Urinary bladder (tissue), 4 donors: ENCODE measurements around the gene PAX6. TPM values are rescaled to one million over a fixed set of nuclear protein-coding genes. Genes with fewer than 3 reads are reported as not detected.

Source experiments
- DNase-seq: peaks from one replicate; pipeline ENCODE4 v3.0.0-alpha.2; 2015; ENCODE audit errors: extremely low spot score
- H3K27ac ChIP-seq: one replicate; pipeline ENCODE4 v1.5.1; 2013; ENCODE audit warnings: low read depth, mild to moderate bottlenecking, moderate library complexity
- H3K36me3 ChIP-seq: one replicate; pipeline ENCODE4 v1.6.1; 2013; ENCODE audit warnings: mild to moderate bottlenecking, moderate library complexity; ENCODE audit not compliant: insufficient read depth
- H3K4me1 ChIP-seq: one replicate; pipeline ENCODE4 v1.6.1; 2013; ENCODE audit warnings: mild to moderate bottlenecking, moderate library complexity; ENCODE audit not compliant: insufficient read depth
- H3K4me3 ChIP-seq: one replicate; pipeline ENCODE4 v1.5.1; 2013; ENCODE audit warnings: low read depth, low read length
- WGBS: extraction: QIAGEN DNeasy Blood & Tissue Kit; methylation state at CpG from one replicate; pipeline ENCODE4 v1.1.7; 2013; 5-methylcytosine and 5-hydroxymethylcytosine counted together
- polyA plus RNA-seq: library from polyadenylated mRNA; stranded (reverse); fragments of 200-250 nt; gene quantifications from one replicate; pipeline ENCODE4 v1.2.3, GENCODE V29; 2013
- total RNA-seq: library from RNA; depleted of rRNA; stranded (reverse); fragments of >200 nt; gene quantifications from one replicate; pipeline ENCODE4 v1.2.3, GENCODE V29; 2014
- donor health status: healthy with polysubstance abuse.
- donor health status: healthy.

The PAX6 gene
- total and polyA plus RNA-seq, 2 donors = not detected

DNA sequence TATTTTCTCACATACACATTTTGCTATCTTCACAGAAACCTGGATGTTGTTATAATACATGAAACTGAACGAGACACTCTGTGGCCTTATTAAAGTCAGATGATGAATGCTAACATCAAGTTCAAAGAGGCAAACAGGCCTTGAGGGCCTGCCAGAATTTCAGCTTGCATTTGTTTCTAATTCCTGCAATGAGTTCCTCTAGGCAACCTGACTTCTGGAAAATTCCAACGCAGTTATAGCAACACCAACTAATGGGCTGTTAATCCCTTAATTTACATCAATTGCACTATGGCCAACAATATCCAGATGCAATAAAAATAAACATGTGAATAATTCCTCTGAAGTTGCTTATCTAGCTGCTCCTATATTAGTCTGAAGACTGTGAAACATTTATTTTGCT lies 19.1 kb downstream of the PAX6 start:
- Histone ChIP-seq H3K4me1 (no peaks in the 10 kb centered on the region), H3K36me3 (no peaks in the 10 kb centered on the region), H3K4me3 (no peak overlapping the region), H3K27ac (no peak overlapping the region)
- 56% methylated on average over 2 of the region's 2 CpGs for WGBS
- DNase-seq = no peak

DNA sequence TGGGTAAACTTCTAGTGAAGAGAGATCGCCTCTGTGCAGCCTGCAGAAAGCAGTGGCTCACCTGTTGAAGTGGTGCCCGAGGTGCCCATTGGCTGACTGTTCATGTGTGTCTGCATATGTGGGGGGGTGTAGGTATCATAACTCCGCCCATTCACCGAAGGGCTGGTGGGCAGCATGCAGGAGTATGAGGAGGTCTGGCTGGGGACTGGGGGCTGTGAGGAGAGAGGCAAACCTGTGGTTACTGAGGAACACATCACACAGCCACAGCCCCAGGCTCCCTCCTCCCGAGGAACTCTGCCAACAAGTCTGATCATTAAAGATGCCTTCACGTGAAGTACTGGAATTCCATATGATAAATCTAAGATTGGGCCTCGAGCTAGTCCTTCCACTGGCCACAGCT lies 20.5 kb downstream of the PAX6 start:
- Histone ChIP-seq H3K4me1 (no peaks in the 10 kb centered on the region), H3K4me3 (no peak overlapping the region), H3K36me3 (no peaks in the 10 kb centered on the region), H3K27ac (no peak overlapping the region)
- DNase-seq = no peak
- WGBS = 71% methylated on average over 7 of the region's 7 CpGs

DNA sequence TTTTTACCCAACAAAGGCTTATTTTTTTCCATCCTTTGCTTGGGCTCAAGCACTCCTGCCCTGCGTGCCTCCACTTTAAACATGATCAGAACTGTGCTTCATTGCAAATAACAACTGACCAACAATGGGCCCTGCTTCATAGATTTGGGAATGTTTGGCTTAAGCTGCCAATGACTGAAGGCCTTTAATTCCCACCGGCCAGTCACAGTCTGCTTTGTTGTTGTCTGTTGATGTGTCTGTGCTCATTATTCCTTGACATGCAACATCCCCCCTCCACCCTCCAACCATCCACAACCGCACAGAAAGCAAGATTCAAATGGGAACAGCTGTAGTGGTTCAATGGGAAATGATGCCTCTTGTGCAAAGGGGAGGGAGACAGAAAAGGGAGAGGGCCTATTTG lies 23.0 kb downstream of the PAX6 start:
- peaks cover 3% of the 10 kb centered on the region for H3K36me3 ChIP-seq
- H3K27ac ChIP-seq = no peak overlapping the region
- H3K4me3 ChIP-seq = no peak overlapping the region
- DNase-seq = no peak
- 76% methylated on average over 3 of the region's 3 CpGs for WGBS
- H3K4me1 ChIP-seq = no peaks in the 10 kb centered on the region

DNA sequence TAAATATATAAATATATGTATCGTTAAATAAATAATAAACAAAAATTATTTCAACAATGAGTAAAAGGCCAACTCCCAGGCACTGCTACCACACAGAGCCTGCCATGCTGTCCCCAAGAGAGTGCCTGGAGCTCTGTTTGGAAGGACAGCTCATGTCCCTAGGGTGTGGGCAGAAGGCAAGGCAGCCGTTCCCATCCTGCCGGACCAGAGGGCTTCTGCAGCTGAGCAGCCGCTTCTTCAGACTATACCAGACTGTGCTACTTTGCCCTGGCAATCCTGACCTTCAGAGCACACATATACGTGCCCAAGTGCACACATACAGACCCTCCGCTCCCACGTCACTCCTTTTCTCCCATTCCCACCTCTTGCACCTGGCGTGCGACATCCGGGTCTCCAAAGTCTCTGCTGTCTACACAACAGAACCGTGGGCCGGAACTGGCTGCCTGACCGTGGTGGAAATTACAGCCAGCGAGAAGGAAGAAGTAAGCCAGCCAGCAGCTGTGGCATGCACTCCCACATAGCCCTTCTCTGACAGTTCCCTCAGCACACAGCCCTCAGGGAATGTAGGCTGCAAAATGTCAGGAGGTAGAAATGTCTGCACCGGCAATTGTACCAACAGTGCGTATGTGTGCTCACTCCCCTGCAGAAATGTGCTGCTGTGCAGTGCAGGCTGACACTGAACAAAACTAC lies 24.0 kb downstream of the PAX6 start:
- H3K4me3 ChIP-seq = no peak overlapping the region
- no peak for DNase-seq
- no peak overlapping the region for H3K27ac ChIP-seq
- WGBS = 81% methylated on average over 16 of the region's 16 CpGs
- peaks cover 3% of the 10 kb centered on the region for H3K36me3 ChIP-seq
- H3K4me1 ChIP-seq = no peaks in the 10 kb centered on the region

DNA sequence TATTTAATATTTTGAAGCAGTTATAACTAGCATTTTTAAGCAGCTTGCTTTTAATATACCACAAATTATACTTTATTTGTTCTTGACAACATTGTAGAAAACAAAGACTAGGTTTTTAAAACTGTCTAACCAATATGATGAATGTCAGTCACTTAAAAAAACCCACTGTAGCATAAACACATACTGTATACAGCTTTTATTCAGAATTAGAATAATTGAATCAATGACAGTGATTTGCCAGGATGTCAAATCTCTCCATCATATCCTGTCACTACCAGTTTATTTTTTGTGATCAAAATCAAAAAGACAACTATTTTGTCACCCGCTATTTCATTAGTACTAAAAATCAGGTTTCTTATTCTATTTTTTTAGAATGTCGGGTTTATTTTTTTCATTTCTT lies 26.5 kb downstream of the PAX6 start:
- Histone ChIP-seq H3K36me3 (peaks cover 3% of the 10 kb centered on the region), H3K4me3 (no peak overlapping the region), H3K27ac (no peak overlapping the region), H3K4me1 (no peaks in the 10 kb centered on the region)
- 97% methylated on average over 2 of the region's 2 CpGs for WGBS
- DNase-seq = no peak

DNA sequence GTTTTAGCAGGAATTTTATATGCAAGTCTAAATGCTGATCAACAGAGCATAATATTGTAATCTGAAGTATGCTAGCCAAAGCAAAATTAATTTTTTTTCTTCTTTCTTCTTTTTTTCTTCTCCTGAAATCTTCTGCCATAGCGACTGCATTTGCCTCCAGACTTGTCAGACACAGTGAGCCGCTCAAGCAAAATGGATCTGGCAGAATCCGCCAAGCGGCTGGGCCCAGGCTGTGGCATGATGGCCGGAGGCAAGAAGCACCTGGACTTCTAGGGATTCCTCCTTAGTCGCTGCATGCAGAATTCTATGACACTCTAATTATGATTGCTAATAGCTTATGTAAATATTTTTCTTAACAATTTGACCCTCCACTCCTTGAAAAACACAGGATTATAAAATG lies 27.9 kb downstream of the PAX6 start:
- 95% methylated on average over 6 of the region's 6 CpGs for WGBS
- H3K27ac ChIP-seq = no peak overlapping the region

DNA sequence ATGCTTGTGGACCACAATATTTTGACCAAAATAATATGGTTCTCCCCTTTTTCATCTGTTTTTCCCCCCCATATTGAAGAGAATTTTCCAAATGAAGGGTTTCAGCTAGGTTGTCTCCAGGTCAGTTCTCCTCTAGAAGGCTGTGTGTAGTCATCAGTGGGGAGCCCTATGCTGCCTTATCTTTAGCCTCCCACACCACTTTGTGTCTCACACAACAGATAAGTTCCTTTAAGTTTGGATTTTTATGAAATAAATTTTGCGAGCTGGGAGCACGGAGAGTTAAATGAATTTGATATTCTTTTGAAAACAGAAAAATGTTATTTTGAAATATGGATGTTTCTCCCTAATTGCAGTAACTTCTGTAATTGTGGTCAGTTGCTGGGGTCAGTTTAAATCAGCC lies 28.9 kb downstream of the PAX6 start:
- 93% methylated on average over 2 of the region's 2 CpGs for WGBS
- DNase-seq = no peak
- Histone ChIP-seq H3K4me1 (no peaks in the 10 kb centered on the region), H3K4me3 (no peak overlapping the region), H3K27ac (no peak overlapping the region), H3K36me3 (peaks cover 3% of the 10 kb centered on the region)

More for the DNA sequence above, 27.9 kb downstream of the PAX6 start:
- peaks cover 3% of the 10 kb centered on the region for H3K36me3 ChIP-seq
- no peaks in the 10 kb centered on the region for H3K4me1 ChIP-seq
- no peak overlapping the region for H3K4me3 ChIP-seq
- no peak for DNase-seq

DNA sequence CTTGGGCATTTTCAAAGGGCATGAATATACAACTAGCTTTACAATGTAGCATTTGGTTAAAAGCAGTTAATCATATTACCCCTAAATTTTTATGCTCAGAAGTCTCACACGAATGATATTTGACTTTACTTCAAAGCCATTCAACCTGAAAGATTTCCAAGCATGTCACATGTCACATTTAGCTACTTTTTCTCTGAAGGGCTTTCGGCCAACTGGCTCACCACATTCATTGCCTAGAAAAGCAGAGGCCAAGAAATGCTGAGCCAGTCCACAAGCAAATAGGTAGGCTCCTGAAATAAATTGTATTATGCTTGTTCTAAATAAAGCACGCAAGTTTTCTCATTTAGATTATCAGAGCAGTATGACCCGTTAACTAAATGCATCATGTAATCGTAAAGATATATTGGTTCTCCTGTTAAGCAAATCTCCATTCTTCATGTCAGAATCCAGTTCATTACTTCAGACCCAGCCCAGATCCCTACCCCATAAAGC lies 30.6 kb downstream of the PAX6 start:
- Histone ChIP-seq H3K4me3 (no peak overlapping the region), H3K27ac (no peak overlapping the region), H3K36me3 (peaks cover 3% of the 10 kb centered on the region), H3K4me1 (no peaks in the 10 kb centered on the region)
- 88% methylated on average over 5 of the region's 5 CpGs for WGBS
- DNase-seq = no peak

DNA sequence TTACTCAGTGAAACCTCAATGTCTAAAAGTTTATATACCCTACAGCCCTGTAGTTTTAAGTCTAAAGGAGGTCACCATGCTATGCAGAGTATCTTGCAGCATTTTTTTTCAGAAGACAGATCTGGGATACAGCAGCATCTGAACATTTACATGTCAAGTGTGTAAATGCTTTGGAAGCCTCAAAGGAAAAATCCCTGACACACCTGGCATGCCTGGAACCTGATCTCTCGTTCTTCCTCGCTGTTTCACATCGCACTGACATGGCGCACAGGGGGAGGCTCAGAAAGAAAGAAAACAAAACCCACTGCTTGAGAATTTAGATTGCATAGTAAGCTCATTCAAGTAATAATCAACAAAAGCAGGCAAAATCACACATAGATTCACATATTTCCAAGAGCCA lies 31.0 kb downstream of the PAX6 start:
- Histone ChIP-seq H3K4me3 (no peak overlapping the region), H3K27ac (no peak overlapping the region), H3K4me1 (no peaks in the 10 kb centered on the region), H3K36me3 (peaks cover 3% of the 10 kb centered on the region)
- DNase-seq = no peak
- WGBS = 96% methylated on average over 4 of the region's 4 CpGs

DNA sequence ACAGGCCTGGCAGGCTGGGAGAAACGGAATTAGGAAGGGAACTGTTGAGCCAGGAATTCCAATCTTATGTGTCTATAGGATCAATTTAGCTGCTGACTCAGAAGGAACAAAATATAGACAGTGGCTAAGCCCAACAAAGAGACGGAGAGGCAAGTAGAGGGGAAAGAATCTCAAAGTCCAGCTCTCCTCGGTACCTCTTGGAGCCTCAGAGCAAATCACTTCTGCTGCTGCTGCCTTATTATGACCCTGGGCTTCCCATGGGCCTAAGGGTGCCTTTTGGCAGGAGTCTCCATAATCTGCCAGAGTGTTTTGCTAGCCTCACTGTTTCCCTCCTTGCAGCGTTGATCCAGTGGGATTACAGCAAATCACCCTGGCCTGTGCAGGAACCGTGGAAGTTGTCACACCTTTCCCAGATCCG lies 31.7 kb downstream of the PAX6 start:
- H3K36me3 ChIP-seq = peaks cover 3% of the 10 kb centered on the region
- DNase-seq = no peak
- H3K4me3 ChIP-seq = no peak overlapping the region
- WGBS = 56% methylated on average over 6 of the region's 6 CpGs
- no peak overlapping the region for H3K27ac ChIP-seq
- no peaks in the 10 kb centered on the region for H3K4me1 ChIP-seq

DNA sequence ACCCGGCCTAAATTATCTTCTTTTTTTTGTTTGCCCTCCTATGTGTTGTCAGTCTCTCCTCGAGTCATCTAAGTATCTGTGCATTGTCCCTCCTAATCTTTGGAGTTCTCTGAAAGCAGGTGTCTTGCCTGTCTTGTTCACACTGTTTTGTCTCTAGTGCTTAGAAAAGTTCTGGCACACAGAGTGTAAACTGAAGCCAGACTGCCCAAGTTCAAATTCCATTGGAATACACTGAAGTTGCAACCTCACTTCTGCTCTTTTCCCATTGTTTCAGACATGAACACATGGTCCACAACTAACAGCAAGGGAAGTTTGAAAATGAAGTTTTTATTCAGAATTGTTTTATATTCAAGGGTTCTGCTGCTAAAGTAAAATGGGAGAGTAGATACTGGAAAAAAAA lies 38.7 kb downstream of the PAX6 start:
- no peak overlapping the region for H3K27ac ChIP-seq

DNA sequence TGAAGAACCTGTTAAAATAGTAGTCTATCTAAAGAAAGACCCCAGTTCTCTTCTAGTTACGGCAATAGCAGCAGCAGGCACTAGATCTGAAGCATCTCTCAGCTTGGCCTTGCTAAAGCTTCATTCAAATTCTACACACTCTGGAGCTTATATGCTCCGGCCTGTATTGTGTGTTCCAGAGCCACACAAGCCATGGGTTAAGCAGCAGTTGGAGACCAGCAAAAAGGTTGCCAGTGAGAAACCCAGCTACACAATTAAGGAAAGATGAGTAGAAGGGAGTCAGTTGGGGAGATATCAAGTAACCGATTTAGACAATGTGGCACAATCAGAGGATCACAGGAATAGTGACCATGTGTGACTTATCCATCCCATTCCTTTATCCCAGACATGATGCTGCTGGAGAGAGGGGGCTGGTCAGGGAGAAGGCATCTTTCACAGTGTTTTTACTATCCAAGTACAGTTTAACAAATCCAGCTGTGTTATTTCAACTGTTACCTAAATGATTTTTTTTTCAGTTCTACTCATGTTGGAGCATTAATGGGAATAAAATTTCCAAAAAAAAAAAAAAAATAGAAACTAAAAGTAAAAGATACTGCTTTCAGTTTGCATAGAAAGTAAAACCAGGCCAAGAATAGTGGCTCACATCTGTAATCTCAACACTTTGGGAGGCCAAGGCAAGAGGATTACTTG lies 41.0 kb downstream of the PAX6 start:
- H3K36me3 ChIP-seq = no peaks in the 10 kb centered on the region
- no peak overlapping the region for H3K4me3 ChIP-seq
- WGBS = 77% methylated on average over 3 of the region's 3 CpGs
- no peaks in the 10 kb centered on the region for H3K4me1 ChIP-seq
- DNase-seq = no peak
- no peak overlapping the region for H3K27ac ChIP-seq

More for the DNA sequence above, 38.7 kb downstream of the PAX6 start:
- 79% methylated on average over 2 of the region's 2 CpGs for WGBS
- H3K4me1 ChIP-seq = no peaks in the 10 kb centered on the region
- H3K36me3 ChIP-seq = no peaks in the 10 kb centered on the region
- DNase-seq = no peak
- H3K4me3 ChIP-seq = no peak overlapping the region

DNA sequence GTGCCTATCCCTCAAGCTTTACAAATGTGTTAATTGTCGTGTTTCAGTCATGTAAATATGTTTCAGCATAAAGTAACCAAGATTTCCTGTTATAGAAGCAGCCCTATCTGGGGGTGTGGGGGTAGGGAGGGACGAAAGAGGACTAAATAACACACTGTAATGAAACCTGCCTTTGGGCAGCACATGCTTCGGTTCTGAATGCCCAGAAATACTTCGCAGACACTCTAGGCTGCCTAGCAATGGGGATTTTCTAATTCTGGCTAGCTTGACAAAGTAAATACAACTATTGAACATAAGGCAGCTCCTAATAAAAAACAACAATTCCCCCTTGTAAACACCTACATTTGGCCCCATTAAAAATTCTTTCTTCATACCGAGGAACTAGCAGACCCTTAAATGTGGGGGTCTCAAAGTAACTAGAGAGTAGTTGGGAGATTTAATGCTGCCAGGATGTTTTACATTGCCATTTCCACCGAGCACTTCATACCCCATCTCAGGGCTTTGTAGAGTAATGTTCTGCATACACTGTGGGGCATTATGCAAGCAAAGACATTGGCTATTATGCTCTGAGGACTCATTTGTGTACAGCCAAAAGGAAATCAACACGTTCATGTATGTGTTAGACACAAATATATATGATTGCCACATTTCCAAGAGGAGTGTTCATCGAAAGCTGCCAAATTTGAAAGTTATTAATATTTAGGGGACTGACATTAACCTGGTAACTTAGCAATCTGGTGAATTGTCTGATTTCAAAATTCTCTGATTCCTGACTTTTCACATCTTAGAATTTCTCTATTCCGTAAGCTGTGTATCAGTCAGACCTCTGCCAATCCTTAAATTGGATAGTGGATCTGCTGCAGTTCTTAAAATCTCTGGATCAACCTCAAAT lies 42.1 kb downstream of the PAX6 start:
- H3K4me3 ChIP-seq = no peak overlapping the region
- no peaks in the 10 kb centered on the region for H3K36me3 ChIP-seq
- DNase-seq = no peak
- no peak overlapping the region for H3K27ac ChIP-seq
- no peaks in the 10 kb centered on the region for H3K4me1 ChIP-seq
- 73% methylated on average over 9 of the region's 9 CpGs for WGBS
